ENCODE data around the gene SPATA2.

The SPATA2 gene

GRCh38 chr20:49935746-49936152, 20.4 kb upstream of the SPATA2 start:
- DNase-seq (ENCODE audit: low read depth in 4 of 4, low spot score in 1 of 4), result no peak

- no peak for DNase-seq (ENCODE audit: low read depth in 4 of 4, low spot score in 1 of 4)
Observed at GRCh38 chr20:49929142-49929494, 13.8 kb upstream of the SPATA2 start.

- DNase-seq (ENCODE audit: low read depth in 4 of 4, low spot score in 1 of 4), result peak; percentile 63 to 75 (median 70)
Observed at GRCh38 chr20:49928411-49929141, 13.2 kb upstream of the SPATA2 start.

- no peak for DNase-seq (ENCODE audit: low read depth in 4 of 4, low spot score in 1 of 4)
Observed at GRCh38 chr20:49925901-49926454, 10.6 kb upstream of the SPATA2 start.

- no peak for DNase-seq (ENCODE audit: low read depth in 4 of 4, low spot score in 1 of 4)
Observed at GRCh38 chr20:49924247-49924646, 8.9 kb upstream of the SPATA2 start.

GRCh38 chr20:49919461-49919860, 4.1 kb upstream of the SPATA2 start:
- DNase-seq (ENCODE audit: low read depth in 4 of 4, low spot score in 1 of 4), result no peak

- no peak for DNase-seq (ENCODE audit: low read depth in 4 of 4, low spot score in 1 of 4)
Observed at GRCh38 chr20:49919009-49919408, 3.7 kb upstream of the SPATA2 start.

- DNase-seq (ENCODE audit: low read depth in 4 of 4, low spot score in 1 of 4), result no peak
Observed at GRCh38 chr20:49918446-49918845, 3.1 kb upstream of the SPATA2 start.

- no peak for DNase-seq (ENCODE audit: low read depth in 4 of 4, low spot score in 1 of 4)
Observed at GRCh38 chr20:49916146-49917002, 1.0 kb upstream of the SPATA2 start.

- no peak for DNase-seq (ENCODE audit: low read depth in 4 of 4, low spot score in 1 of 4)
Observed at GRCh38 chr20:49915118-49915379, 280 bp downstream of the SPATA2 start.

GRCh38 chr20:49914310-49915117, 815 bp downstream of the SPATA2 start:
- DNase-seq (ENCODE audit: low read depth in 4 of 4, low spot score in 1 of 4), result no peak

GRCh38 chr20:49913399-49914047, 1.8 kb downstream of the SPATA2 start:
- DNase-seq (ENCODE audit: low read depth in 4 of 4, low spot score in 1 of 4), result no peak

- no peak for DNase-seq (ENCODE audit: low read depth in 4 of 4, low spot score in 1 of 4)
Observed at GRCh38 chr20:49910340-49910706, 5.0 kb downstream of the SPATA2 start.

GRCh38 chr20:49909499-49910339, 5.6 kb downstream of the SPATA2 start:
- no peak for DNase-seq (ENCODE audit: low read depth in 4 of 4, low spot score in 1 of 4)

GRCh38 chr20:49908258-49908565, 7.1 kb downstream of the SPATA2 start:
- DNase-seq (ENCODE audit: low read depth in 4 of 4, low spot score in 1 of 4), result no peak

- DNase-seq (ENCODE audit: low read depth in 4 of 4, low spot score in 1 of 4), result no peak
Observed at GRCh38 chr20:49907405-49908257, 7.7 kb downstream of the SPATA2 start.

GRCh38 chr20:49906615-49907154, 8.6 kb downstream of the SPATA2 start:
- DNase-seq (ENCODE audit: low read depth in 4 of 4, low spot score in 1 of 4), result no peak

GRCh38 chr20:49906101-49906604, 9.2 kb downstream of the SPATA2 start:
- no peak for DNase-seq (ENCODE audit: low read depth in 4 of 4, low spot score in 1 of 4)

Measured in stimulated activated CD4-positive, alpha-beta T cell treated with anti-CD3 and anti-CD28 coated beads, Interleukin-1b, Interleukin-23, amount 100 ng/mL, for 24 hours (primary cell).